Activated CD4-positive, alpha-beta memory T cell treated with anti-CD3 and anti-CD28 coated beads, Interleukin-2, amount 10 ng/mL, durations not matched to agents 7 days and 5 days (primary cell): ENCODE data around the gene MAP3K14. TPM values are rescaled to one million over a fixed set of nuclear protein-coding genes. Genes with fewer than 3 reads are reported as not detected.
"Not testable (repeated sequence)": the region's sequence is repeated elsewhere in the genome, so short reads cannot be mapped to it uniquely, and the experiment has no call there.

Experiments
- CTCF ChIA-PET: fragments of 350-600 bp; sonication (Branson Sonifier 250); formaldehyde crosslinking; loops from one replicate; lab custom pipeline; 2021; ENCODE audit warnings: antibody characterized with exemption, inconsistent platforms; lab: Charles Lee
- POLR2A ChIA-PET: fragments of 350-600 bp; sonication (Branson Sonifier 250); formaldehyde crosslinking; loops from one replicate; lab custom pipeline; 2021; ENCODE audit warnings: antibody characterized with exemption; lab: Charles Lee
- DNase-seq: peaks from one replicate; pipeline ENCODE4 v3.0.0-alpha.2; 2020
- H3K27ac Mint-ChIP-seq: one replicate; pipeline ENCODE4 v1.8.0; 2021; ENCODE audit warnings: mild to moderate bottlenecking, mixed read lengths
- H3K27me3 Mint-ChIP-seq: one replicate; pipeline ENCODE4 v1.8.0; 2021; ENCODE audit warnings: mixed read lengths
- H3K36me3 Mint-ChIP-seq: one replicate; pipeline ENCODE4 v1.8.0; 2021; ENCODE audit warnings: low read depth, mixed read lengths
- H3K4me1 Mint-ChIP-seq: one replicate; pipeline ENCODE4 v1.8.0; 2021; ENCODE audit warnings: mixed read lengths
- H3K4me3 Mint-ChIP-seq: one replicate; pipeline ENCODE4 v1.8.0; 2021; ENCODE audit warnings: mild to moderate bottlenecking, mixed read lengths
- H3K9me3 Mint-ChIP-seq: one replicate; pipeline ENCODE4 v1.8.0; 2021; ENCODE audit warnings: mixed read lengths
- total RNA-seq, 2 experiments: library from RNA; stranded (reverse); gene quantifications; one replicate each; pipeline ENCODE4 v1.2.3, GENCODE V29; 2021

Gene MAP3K14
- total RNA-seq, 2 experiments from 2014 or later = 28.7 to 30.6 TPM

DNA sequence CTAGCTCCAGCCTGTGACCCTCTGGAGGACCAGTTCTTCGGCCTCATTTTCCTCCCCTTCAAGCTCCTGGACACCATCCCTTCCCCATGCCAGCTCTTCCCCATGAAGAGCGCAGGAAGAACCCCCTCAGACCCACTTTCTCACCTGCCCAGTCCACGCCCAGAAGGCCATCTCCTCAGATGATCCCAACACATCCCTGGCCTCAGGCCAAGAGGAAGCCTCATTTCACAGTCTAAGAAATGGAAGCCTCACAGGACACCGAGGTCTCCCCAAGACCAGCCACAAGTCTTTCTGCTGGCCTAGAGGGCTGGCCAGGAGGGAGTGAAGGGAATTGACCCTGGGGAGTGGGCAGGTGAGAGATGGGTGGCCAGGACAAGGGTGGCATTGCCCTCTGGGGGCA lies 62.9 kb downstream of the MAP3K14 start:
- H3K27me3 Mint-ChIP-seq = no peaks in the 10 kb centered on the region
- H3K4me3 Mint-ChIP-seq = no peak overlapping the region
- POLR2A ChIA-PET = interaction anchor here (27.5 kb wide), 1 partner anchor 29 kb away, joined by 528 read pairs; the partner anchor contains the start of gene FMNL1
- DNase-seq = no peak
- H3K4me1 Mint-ChIP-seq = peaks cover 37% of the 10 kb centered on the region
- H3K9me3 Mint-ChIP-seq = no peaks in the 10 kb centered on the region
- CTCF ChIA-PET = interaction anchor here (0.6 to 4.3 kb wide), 4 partner anchors 19 to 34 kb away, joined by 3 to 18 read pairs (median 4); no protein-coding TSS in a partner anchor
- no peak overlapping the region for H3K27ac Mint-ChIP-seq
- H3K36me3 Mint-ChIP-seq = peaks cover 9% of the 10 kb centered on the region

DNA sequence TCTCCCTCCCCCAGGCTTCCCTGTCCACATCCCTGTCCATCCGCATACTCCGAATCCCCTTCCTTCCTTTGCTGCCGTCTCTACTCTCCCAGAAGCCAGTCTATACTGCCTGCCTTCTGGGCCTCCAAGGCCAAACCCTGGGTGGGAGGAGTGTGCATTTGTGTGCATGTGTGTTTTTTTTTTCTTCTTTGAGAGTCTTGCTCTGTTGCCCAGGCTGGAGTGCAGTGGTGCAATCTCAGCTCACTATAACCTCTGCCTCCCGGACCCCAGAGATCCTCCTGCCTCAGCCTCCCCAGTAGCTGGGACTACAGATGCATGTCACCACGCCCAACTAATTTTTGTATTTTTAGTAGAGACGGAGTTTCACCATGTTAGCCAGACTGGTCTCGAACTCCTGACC lies 63.6 kb downstream of the MAP3K14 start:
- POLR2A ChIA-PET = interaction anchor here (27.5 kb wide), 1 partner anchor 28 kb away, joined by 528 read pairs; the partner anchor contains the start of gene FMNL1
- peaks cover 15% of the 10 kb centered on the region for H3K36me3 Mint-ChIP-seq
- not testable (repeated sequence) for DNase-seq, H3K9me3 Mint-ChIP-seq, H3K27me3 Mint-ChIP-seq, H3K4me3 Mint-ChIP-seq, H3K27ac Mint-ChIP-seq
- CTCF ChIA-PET = interaction anchor here (1.2 to 1.3 kb wide), 2 partner anchors 19 to 34 kb away, joined by 3 to 4 read pairs; no protein-coding TSS in a partner anchor
- peaks cover 44% of the 10 kb centered on the region for H3K4me1 Mint-ChIP-seq

DNA sequence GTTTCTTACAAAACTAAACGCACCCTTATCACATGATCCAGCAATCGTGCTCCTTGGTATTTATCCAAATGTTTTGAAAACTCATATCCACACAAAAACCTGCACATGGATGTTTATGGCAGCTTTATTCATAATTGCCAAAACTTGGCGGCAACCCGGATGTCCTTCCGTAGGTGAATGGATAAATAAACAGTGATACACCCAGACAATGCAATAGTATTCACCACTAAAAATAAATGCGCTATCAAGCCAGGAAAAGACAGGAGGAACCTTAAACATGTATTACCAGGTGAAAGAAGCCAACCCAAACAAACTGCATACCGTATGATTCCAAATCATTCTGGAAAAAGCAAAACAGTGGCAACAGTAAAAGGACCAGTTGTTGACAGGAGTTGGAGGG lies 64.9 kb downstream of the MAP3K14 start:
- Mint-ChIP-seq H3K9me3 (no peaks in the 10 kb centered on the region), H3K4me3 (no peak overlapping the region), H3K27me3 (no peaks in the 10 kb centered on the region), H3K4me1 (peaks cover 50% of the 10 kb centered on the region), H3K36me3 (peaks cover 23% of the 10 kb centered on the region), H3K27ac (no peak overlapping the region)
- POLR2A ChIA-PET = interaction anchor here (1.4 to 27.5 kb wide), 2 partner anchors 14 to 27 kb away, joined by 3 to 528 read pairs; partner anchors contain the start of gene FMNL1
- DNase-seq = no peak
- CTCF ChIA-PET = no interaction called here

DNA sequence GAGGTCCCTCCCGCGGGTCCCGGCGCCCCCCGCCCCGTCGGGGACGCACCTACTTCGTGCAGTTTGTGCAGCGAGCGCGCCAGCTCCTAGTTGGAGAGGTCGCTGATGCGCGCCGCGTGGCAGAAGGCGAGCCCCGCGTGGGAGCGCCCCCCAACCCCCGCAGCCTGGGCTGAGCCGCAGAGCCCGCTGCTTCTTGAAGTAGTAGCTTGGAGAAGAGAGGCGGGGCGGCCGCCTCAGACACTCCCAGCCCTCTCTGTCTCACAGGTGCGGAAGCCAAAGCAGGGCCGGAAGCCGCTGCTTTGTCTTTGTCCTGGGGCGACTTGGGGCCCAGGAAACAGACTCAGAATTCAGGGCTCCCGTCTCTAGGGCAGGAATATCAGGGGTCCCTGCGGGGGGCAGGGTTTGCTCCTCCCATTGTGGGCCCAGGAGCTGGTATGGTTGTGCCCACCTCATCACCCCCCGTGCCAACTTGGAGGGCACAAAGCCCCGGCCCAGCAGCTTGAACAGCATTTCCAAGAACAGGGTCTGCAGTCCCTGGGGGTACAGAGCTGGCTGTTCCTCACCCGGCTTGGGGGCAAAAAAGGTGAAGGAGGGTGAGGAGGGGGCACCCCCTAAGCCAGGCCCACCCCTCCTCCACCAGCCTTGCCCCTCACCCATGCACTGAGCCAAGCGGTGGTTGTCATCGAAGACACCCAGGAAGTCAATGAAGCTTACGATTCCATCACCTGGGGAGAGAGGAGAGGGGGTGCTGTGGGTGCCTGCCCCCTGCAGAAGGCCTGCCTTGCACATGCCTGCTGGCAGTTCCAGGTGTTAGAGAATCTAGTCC lies 68.5 kb downstream of the MAP3K14 start:
- H3K27me3 Mint-ChIP-seq = no peaks in the 10 kb centered on the region
- POLR2A ChIA-PET = interaction anchor here (0.8 to 27.5 kb wide), 16 partner anchors 10 to 140 kb away, joined by 3 to 528 read pairs (median 10); partner anchors contain the start of genes FMNL1, HEXIM1, HEXIM2 and MAP3K14

GRCh38 chr17:45247429-45248131 lies 69.2 kb downstream of the MAP3K14 start:
- no peaks in the 10 kb centered on the region for H3K9me3 Mint-ChIP-seq
- ChIA-PET POLR2A (interaction anchor here (1.0 to 27.5 kb wide), 13 partner anchors 9 to 138 kb away, joined by 3 to 528 read pairs (median 11); partner anchors contain the start of genes FMNL1, HEXIM1, HEXIM2 and MAP3K14), CTCF (interaction anchor here (0.7 to 3.8 kb wide), 19 partner anchors 9 to 161 kb away, joined by 3 to 34 read pairs (median 6); partner anchors contain the start of genes ACBD4, FMNL1, MAP3K14 and SPATA32)
- H3K27ac Mint-ChIP-seq = peak overlapping the region; percentile 84
- DNase-seq = peak; percentile 99
- no peaks in the 10 kb centered on the region for H3K27me3 Mint-ChIP-seq
- H3K36me3 Mint-ChIP-seq = peaks cover 58% of the 10 kb centered on the region
- H3K4me1 Mint-ChIP-seq = peaks cover 62% of the 10 kb centered on the region
- peak overlapping the region; percentile 87 for H3K4me3 Mint-ChIP-seq

More for the DNA sequence above, 68.5 kb downstream of the MAP3K14 start:
- CTCF ChIA-PET = interaction anchor here (0.7 to 3.8 kb wide), 15 partner anchors 8 to 113 kb away, joined by 3 to 34 read pairs (median 6); partner anchors contain the start of genes ACBD4, FMNL1, MAP3K14 and SPATA32
- peak overlapping the region; percentile 94 for H3K27ac Mint-ChIP-seq
- DNase-seq = peak; percentile 87
- peaks cover 52% of the 10 kb centered on the region for H3K36me3 Mint-ChIP-seq
- H3K9me3 Mint-ChIP-seq = no peaks in the 10 kb centered on the region
- peak overlapping the region; percentile 87 for H3K4me3 Mint-ChIP-seq
- H3K4me1 Mint-ChIP-seq = peaks cover 63% of the 10 kb centered on the region

- no peak for DNase-seq
- peaks cover 64% of the 10 kb centered on the region for H3K36me3 Mint-ChIP-seq
- POLR2A ChIA-PET = interaction anchor here (1.5 to 27.5 kb wide), 6 partner anchors 8 to 98 kb away, joined by 4 to 528 read pairs (median 10); partner anchors contain the start of genes FMNL1 and HEXIM1
- H3K9me3 Mint-ChIP-seq = no peaks in the 10 kb centered on the region
- peak overlapping the region; percentile 87 for H3K4me3 Mint-ChIP-seq
- H3K27ac Mint-ChIP-seq = peak overlapping the region; percentile 84
- no peaks in the 10 kb centered on the region for H3K27me3 Mint-ChIP-seq
- H3K4me1 Mint-ChIP-seq = peaks cover 64% of the 10 kb centered on the region
- CTCF ChIA-PET = interaction anchor here (0.8 to 3.8 kb wide), 15 partner anchors 10 to 161 kb away, joined by 3 to 34 read pairs (median 7); partner anchors contain the start of genes ACBD4, FMNL1 and MAP3K14
Measured at GRCh38 chr17:45246861-45247428, 69.9 kb downstream of the MAP3K14 start.

GRCh38 chr17:45246338-45246737 lies 70.5 kb downstream of the MAP3K14 start:
- Mint-ChIP-seq H3K4me3 (peak overlapping the region; percentile 87), H3K27me3 (no peaks in the 10 kb centered on the region), H3K9me3 (no peaks in the 10 kb centered on the region), H3K36me3 (peaks cover 64% of the 10 kb centered on the region), H3K27ac (peak overlapping the region; percentile 84), H3K4me1 (peaks cover 61% of the 10 kb centered on the region)
- DNase-seq = no peak
- ChIA-PET POLR2A (interaction anchor here (1.1 to 27.5 kb wide), 3 partner anchors 11 to 98 kb away, joined by 4 to 528 read pairs (median 25); partner anchors contain the start of genes FMNL1 and HEXIM1), CTCF (interaction anchor here (0.5 to 3.8 kb wide), 7 partner anchors 10 to 164 kb away, joined by 3 to 34 read pairs (median 8); partner anchors contain the start of gene MAP3K14)

DNA sequence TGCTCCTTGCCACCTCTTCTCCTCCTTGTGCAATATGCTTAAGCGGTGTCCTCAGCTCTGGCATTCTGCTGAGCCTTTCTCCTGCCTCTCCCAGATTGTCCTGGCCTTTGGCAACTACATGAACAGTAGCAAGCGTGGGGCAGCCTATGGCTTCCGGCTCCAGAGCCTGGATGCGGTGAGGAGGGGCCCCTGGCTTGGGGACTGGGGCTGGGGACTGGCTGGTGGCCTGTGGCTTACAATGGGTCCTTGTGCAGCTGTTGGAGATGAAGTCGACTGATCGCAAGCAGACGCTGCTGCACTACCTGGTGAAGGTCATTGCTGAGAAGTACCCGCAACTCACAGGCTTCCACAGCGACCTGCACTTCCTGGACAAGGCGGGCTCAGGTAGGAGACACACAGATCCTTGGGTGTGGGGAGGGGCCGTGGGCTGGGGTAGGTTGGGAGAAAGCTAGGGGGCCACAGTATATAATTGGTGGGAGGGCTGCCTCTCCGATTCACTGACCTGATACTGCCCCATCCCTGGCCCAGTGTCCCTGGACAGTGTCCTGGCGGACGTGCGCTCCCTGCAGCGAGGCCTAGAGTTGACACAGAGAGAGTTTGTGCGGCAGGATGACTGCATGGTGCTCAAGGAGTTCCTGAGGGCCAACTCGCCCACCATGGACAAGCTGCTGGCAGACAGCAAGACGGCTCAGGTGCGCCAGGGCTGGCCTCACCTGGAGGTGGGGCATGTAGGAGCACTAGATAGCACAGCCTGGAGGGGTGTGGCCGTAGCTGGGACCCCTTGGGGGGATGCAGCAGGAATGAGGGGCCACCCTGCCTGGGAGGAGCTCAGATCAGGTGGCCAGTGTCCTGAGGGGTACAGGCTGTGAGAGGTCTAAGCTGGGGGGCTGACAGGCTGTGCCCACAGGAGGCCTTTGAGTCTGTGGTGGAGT lies 71.8 kb downstream of the MAP3K14 start:
- Mint-ChIP-seq H3K4me1 (peaks cover 60% of the 10 kb centered on the region), H3K9me3 (no peaks in the 10 kb centered on the region), H3K4me3 (no peak overlapping the region), H3K27me3 (no peaks in the 10 kb centered on the region), H3K27ac (peak overlapping the region; percentile 67), H3K36me3 (peaks cover 73% of the 10 kb centered on the region)
- POLR2A ChIA-PET = interaction anchor here (4.1 to 27.5 kb wide), 2 partner anchors 20 to 96 kb away, joined by 25 to 528 read pairs; partner anchors contain the start of genes FMNL1 and HEXIM1
- CTCF ChIA-PET = interaction anchor here (0.6 to 3.8 kb wide), 3 partner anchors 10 to 82 kb away, joined by 3 to 15 read pairs (median 9); no protein-coding TSS in a partner anchor
- no peak for DNase-seq

- Mint-ChIP-seq H3K27me3 (no peaks in the 10 kb centered on the region), H3K4me3 (no peak overlapping the region), H3K4me1 (peaks cover 53% of the 10 kb centered on the region), H3K36me3 (peaks cover 79% of the 10 kb centered on the region), H3K27ac (no peak overlapping the region), H3K9me3 (no peaks in the 10 kb centered on the region)
- ChIA-PET CTCF (interaction anchor here (2.1 kb wide), 1 partner anchor 25 kb away, joined by 7 read pairs; no protein-coding TSS in a partner anchor), POLR2A (interaction anchor here (1.5 to 27.5 kb wide), 3 partner anchors 12 to 69 kb away, joined by 3 to 528 read pairs (median 4); partner anchors contain the start of gene FMNL1)
- no peak for DNase-seq
Measured at GRCh38 chr17:45243750-45244149, 73.1 kb downstream of the MAP3K14 start.

DNA sequence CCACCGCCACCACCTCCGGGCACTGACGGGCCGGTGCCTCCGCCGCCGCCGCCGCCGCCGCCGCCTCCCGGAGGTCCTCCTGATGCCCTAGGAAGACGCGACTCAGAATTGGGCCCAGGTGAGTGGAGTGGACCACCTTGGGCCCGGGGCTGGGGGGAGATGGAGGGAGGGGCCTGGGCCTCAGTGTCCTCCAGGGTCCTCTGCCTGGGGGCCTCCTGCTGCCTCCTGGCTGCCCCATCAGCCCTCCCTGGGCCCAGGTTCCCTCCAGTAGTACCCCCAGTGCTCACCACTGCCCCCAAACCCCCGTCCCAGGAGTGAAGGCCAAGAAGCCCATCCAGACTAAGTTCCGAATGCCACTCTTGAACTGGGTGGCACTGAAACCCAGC lies 74.8 kb downstream of the MAP3K14 start:
- CTCF ChIA-PET = interaction anchor here (2.1 kb wide), 1 partner anchor 23 kb away, joined by 7 read pairs; no protein-coding TSS in a partner anchor
- H3K27ac Mint-ChIP-seq = no peak overlapping the region

More for the DNA sequence above, 74.8 kb downstream of the MAP3K14 start:
- POLR2A ChIA-PET = interaction anchor here (1.5 to 27.5 kb wide), 4 partner anchors 13 to 70 kb away, joined by 3 to 528 read pairs (median 4); partner anchors contain the start of gene FMNL1
- no peak for DNase-seq
- Mint-ChIP-seq H3K36me3 (peaks cover 85% of the 10 kb centered on the region), H3K27me3 (no peaks in the 10 kb centered on the region), H3K4me3 (no peak overlapping the region), H3K4me1 (peaks cover 54% of the 10 kb centered on the region), H3K9me3 (no peaks in the 10 kb centered on the region)
